NCI-H1436 treated with DMSO at 0.1 percent for 48 hours (cell line): ENCODE results near the gene ELL.
A peak's percentile ranks its signal among the peaks of the same experiment; 100 is the strongest.

Source experiments
- DNase-seq: peaks from one replicate; lab custom pipeline; 2025; lab: John Stamatoyannopoulos, UW

The ELL gene

DNA sequence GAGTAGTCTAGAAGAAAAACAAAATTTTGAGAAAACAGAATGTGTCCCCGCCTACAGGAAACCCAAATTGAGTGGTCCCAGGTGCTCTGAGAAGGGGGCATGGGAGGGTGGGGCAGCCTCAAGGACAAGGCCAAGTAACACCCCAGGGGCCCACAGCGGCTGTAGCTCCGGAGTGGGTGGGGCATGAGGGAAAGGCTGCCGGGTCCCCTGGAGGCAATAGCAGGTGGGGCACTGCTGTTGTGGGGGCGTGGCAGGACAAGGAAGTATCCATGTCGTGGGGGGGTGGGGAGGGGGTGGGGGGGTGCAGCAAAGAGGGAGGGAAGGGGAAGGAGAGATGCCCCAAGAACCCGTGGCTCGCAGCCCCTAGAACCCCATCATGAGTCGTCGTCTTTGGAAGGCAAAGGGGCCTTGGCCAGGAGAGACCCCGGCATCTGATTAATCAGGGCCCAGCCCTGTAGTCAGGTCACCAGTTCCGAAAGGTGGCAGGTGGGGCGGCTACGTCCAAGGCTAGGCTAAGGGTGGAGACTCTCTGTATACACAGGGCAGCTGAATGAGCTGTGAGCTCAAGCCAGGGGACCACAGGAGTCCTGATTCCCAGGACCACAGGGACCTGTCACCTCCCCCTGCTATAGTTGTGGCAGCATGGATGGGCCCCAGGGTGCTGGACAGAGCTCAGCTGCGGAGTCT, 76.5 kb downstream of the ELL start:
- DNase-seq, result no peak

DNA sequence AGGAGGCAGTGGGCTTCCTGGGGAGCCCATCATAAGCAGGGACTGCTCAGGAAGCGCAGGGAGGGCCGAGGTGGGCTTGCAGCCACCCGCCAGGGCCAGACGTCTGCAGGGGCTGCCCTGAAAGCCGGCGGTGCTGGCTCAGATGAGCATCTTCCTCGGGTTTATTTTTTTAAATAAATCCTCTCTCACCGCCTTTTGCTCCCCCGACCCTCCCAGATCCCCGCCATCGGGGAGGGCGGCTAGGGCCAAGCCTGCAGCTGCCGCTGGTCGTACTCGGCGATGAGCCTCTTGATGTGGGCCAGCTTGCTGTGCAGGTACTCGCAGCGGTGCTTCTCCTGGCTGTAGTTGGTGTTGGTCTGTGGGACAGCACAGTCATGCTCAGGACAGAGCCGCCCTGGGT, 77.4 kb downstream of the ELL start:
- DNase-seq, result no peak

DNA sequence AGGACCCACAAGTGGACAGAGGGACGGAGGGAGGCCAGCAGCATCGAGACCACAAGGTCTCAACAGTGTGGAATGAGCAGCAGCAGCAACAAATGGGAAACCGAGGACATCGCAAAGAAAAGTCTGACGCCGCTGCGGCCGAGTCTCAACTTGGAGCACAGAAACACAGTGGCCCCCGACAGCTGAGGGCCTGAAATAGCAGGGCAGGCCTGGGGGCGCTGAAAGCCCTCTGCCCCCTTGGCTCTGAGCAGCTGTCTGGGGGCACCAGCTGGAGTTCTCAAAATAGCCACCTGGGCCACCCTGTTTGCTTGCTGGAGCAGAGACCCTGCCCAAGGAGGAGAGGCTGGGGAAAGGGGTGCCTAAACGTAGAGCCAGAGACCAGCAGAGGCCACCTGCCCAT, 78.0 kb downstream of the ELL start:
- DNase-seq, result no peak

DNA sequence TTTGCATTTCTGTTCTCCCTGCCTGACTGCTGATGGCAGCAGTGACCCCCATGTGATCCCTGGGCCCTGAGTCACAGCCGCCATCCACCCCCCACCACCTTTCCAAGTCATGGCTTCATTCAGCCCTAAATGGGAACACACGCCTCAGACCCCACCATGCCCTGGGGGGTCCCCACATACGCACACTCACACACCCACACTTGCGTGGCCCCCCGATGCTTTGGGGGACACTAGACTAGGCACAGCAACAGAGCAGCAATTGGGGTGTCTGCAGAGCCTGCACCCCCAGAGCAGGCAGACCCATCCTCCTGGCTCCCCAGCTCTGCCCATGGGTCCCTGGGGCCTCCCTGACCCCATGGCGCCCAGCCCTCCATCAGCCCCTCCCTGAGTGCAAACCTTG, 78.5 kb downstream of the ELL start:
- DNase-seq, result no peak

DNA sequence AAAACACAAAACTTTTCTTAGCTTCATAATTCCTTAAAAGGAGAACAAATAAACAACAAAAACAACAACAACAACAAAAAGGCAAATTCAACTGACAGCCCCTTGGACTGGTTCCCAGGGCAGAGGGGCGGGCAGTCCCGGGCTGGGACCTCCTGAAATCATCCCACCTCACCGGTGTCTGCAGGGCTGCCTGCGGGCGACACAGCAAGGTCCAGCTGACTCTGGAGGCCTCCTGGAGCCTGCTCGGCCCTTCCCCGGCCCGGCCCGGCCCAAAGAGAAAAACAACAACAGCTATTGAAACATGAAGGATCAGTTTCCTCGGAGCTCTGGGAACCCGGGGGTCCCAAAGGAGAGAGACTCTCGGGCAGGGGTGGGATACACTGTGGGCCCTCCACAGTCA, 78.9 kb downstream of the ELL start:
- DNase-seq, result no peak

DNA sequence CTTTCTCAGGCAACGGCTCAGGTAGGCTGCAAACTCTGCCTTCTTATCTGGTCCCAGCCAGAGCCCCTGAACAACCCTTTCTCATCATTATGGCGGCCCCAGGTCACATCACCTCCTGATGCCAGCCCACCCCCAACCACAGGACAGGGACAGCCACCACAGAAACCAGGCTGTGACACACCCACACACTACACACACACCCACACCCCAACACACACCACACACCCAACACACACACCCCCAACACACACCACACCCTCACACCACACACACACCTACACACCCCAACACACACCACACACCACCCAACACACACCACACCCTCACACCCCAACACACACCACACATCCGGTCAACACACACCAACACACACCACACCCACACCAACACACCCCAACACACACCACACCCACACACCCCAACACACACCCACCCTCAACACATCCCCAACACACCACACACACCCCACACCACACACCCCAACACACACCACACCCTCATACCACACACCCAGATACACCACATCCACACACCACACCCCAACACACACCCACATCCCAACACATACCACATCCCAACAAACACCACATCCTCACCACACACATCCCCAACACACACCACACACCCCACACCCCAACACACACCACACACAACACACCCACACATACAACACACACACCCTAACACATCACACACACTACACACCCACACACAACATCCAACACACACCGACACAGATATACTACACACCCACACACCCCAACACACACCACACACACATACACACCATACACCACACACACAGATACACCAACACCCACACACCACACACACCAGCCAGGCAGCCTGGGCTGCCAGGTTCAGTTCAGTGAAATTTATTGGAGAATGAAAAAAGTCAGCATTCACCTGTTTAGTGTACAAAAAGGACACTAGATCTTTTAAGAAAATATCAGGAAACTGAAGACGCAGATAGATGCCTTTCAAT, 79.8 kb downstream of the ELL start:
- DNase-seq, result no peak

DNA sequence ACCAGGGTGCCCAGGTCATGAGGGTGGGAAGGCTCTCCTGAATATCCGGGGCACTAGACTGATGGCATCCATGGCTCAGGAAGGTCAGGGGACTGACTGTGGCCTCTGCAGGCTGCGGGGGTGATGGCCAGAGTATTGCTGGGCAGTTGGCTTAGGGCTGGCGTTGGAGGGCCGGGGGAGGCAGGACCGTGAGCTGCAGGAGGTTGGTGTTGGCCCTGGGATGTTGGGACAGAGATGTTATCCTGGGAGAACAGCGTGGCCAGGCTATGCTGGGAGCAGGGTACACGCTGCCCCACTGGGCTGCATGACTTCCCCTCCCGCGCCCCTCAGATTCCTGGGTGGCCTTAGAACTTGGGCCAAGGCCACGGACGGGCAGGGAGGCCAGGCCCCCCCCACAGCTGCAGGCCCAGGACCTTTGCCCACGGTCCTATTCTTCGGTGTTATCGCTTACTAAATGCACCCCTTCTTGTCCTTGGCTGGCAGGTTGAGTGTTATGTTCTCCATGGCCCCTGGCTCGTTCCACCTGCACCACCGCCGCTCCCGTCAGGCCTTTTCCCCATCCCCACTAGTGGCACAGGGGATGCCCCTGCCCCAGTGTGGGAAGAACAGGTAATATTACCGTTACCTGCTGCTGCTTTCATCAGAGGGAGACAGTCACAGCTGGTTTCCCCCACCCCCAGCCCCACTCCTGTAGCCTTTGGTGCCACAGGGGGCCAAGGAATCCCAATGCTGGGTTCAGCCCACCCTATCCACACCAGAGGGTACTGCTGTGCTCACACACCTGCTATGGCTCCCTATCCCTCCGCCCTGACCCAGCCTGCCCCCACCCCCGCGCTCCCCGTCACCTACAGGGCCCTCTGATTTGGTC, 80.7 kb downstream of the ELL start:
- no peak for DNase-seq

DNA sequence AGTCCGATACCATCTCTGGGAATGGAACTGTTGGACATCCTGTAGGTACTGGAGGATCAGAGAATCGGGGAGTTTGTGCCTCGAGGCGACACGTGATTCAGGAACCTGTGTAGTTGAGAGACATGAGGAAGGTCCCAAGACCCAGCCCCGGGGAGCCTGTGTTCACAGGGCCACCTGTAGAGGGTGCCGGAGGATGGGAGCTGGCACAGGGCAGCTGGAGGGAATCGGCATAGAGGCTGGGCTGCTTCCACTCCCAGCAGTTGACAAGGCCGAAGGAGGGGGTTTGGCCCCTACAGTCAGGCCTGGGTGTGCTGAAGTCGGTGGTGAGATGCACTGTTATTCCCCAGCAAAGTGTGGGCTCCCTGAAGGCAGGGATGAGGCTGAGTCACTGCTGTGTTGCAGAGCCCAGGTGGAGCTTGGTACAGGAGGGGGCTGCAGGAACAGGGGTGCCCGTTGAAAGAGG, 81.4 kb downstream of the ELL start:
- no peak for DNase-seq

DNA sequence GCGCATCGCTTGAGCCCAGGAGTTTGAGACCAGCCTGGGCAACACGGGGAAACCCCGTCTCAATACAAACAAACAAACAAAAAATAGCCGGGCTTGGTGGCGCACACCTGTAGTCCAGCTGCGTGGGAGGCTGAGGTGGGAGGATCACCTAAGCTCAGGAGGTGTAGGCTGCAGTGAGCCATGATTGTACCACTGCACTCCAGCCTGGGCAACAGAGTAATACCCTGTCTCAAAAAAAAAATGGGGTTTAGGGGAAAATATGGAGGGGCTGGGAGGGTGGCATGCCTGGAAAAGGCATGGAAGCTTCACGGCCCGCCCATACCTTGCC, 82.0 kb downstream of the ELL start:
- no peak for DNase-seq

DNA sequence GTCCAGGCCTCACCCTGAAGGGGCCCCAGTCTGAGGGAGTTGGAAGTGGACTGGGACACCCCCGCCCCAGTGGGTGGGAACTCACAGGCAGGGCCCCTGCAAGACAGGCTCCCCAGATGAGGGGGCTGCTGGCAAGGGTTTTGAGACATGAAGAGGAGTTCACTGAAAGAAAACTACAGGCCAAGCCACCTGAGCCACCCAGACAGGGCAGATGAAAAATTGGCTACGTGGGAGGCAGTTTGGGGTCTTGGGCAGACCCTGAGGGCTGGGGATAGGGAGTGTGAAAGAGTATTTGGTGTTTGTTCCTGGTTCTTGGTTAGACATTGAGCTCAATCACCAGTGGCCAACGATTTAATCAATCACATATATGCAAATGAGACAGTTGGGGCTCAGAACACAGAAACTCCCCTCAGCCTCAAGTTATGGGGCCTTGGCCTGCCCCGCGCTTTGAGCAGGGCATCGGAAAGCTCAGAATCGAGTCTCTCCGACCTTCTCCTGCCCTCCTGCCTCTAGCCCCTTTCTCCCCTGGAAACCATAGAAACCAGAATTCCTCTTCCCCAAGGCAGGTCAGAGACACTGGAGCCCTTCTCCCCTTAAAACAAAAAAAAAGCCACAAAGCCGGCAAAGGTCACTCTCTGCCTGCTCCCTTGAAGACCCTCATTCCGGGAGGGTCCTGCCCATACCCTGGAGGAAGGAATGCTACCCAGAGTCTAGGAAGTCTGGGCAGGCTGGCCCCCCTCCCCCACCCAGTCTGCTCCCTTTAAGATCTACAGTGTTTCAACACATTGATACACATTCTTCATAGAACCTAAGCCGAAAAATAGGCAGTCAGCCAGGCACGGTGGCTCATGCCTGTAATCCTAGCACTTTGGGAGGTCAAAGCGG, 82.6 kb downstream of the ELL start:
- no peak for DNase-seq

DNA sequence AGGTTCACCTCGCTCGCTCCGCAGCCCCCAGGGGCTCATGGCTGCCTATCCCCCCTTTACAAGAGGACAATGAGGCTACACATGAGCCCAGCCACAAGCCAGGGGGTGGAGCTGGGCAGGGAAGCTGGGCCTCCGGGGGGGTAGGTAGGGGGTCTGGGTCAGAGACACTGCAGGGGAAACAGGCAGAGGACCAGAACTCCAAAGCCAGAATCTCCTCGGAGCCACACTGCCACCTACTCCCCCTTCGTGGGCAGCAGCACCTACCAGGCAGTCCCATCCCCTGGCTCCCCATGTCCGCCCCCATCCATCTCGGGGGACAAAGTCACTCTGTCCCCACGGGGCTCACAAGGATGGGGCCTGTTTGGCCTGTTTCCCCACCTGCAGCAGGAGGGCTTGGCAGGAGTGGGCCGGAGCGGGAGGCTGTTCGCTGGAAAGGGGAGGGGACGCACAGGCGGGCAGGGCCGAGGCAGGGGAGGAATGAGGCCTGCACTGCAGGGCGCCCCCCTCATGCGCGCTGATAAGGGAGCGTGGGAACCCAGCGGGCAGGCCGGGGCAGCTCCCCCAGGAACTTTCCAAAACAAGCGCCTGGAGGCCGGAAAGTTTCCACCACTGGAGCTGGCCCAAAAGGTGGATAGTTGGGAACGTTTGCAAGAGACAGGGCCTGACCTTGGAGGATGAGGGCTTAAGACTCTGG, 83.4 kb downstream of the ELL start:
- DNase-seq, result no peak

DNA sequence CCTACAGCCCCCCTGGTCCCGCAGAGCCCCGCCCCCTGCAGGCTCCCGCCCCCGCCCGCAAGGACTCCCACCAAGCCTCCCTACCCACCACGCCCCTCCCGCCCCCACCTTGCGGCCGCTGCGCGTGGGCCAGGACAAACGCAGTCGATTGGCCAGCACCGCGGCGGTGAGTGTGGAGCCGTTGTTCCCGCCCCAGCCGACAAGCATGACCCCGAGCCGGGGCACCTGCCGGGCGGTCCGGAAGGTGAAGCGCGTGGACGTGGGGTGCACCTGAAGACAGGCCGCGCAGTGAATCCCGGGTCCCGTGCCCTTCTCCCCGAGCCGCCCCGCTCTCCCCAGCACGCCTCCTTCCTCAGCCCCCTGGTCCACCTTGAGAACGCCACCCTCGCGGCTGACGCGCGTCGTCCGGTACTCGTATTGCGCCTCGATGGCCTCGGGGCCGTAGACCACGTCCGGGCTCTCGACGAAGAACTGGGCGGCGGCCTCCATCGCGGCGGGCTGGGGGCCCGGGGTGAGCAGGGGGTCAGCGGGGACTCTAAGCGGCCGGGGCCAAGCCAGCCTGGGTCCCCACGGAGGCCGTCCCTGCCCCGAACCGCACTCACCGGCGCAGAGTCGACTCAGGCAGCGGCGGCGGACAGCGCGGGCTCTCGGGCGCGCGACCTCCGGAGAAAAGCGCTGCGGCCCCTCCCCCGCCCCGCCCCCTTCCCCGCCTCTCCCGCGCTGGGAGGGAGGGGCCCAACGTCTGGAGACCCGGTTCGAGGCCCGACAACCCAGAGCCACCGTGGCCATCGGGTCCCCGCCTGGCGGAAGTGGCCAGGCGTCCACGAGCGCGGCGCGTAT, 84.2 kb downstream of the ELL start, which contains the start of gene ISYNA1:
Gene ISYNA1, minus strand, starts transcription at position 643 of the 840 bp plus-strand sequence. Its CDS starts 154 bp downstream, at position 489.
- no peak for DNase-seq

DNA sequence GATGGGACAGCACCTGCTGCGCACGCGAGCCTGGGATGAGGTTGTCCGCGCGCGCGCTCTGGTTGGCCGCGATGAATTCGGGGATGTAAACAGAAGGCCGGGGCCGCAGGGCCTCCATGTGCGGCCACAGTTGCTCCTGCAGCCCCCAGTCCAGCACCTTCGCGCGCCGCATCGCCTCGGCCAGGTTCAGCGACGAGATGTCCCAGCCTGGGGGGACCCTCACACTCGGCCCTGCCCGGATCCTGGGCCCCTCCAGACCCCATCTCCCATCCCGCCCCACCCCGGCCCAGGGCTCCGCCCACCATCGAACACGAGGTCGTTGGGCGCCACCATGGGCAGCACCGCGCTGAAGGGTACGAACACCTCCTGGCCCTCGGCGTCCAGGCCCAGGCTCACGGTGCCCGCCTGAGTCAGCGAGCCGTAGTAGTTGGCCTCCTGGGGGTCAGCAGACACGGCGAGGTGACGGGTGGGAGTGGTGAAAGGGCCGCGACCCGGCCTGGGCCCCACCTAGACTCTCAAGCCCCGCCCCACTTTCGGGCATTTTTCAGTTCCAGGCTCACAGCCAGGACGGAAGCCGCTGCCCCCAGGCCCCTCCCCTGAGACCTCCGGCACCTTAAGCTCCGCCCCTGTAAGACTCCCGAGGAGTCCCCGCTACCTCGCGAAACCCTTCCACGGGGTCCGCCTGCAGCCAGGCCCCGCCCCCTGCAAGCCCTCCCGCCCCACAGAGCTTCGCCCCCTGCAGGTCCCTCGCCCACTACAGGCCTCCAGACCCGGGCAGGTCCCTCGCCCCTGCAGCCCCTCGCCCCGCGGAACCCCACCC, 85.0 kb downstream of the ELL start:
- DNase-seq, result peak; percentile 32

DNA sequence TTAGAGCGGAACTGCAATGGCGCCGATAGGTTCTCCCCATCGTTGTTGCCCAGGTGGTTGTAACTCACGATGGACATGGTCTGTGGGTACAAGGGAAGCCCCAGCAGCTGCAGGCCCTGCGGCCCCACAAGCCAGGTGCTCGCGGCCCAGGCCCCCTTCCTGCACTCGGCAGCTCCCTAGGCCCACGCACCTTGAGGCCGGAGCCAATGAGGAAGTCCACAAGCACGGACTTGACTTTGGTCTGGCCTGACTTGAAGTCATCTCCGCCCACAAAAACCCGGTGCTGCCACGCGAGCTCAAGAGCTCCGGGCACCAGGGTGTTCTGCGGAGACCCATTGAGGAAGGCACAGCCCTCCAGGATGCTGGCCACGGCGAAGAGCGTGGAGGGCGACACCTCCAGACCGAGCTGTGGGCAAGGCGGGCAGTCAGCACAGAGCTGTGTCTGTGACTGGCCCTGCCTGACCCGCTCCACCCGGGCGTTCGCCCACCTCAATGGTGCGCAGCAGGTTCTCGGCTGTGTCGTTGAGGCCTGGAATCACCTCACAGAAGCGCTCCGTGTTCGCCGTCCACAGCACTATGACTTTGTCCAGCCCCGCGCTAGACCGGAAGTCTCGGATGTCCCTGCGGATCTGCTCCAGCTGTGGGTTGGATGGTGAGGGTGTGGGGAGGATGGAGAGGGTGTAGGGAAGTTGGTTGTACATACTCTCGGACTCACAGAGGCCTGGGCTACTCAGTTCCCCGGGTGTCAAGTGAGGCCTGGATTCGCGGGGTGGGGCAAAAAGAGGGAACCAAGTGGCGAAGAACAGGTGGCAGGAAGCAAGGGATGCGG, 85.8 kb downstream of the ELL start:
- DNase-seq, result no peak

DNA sequence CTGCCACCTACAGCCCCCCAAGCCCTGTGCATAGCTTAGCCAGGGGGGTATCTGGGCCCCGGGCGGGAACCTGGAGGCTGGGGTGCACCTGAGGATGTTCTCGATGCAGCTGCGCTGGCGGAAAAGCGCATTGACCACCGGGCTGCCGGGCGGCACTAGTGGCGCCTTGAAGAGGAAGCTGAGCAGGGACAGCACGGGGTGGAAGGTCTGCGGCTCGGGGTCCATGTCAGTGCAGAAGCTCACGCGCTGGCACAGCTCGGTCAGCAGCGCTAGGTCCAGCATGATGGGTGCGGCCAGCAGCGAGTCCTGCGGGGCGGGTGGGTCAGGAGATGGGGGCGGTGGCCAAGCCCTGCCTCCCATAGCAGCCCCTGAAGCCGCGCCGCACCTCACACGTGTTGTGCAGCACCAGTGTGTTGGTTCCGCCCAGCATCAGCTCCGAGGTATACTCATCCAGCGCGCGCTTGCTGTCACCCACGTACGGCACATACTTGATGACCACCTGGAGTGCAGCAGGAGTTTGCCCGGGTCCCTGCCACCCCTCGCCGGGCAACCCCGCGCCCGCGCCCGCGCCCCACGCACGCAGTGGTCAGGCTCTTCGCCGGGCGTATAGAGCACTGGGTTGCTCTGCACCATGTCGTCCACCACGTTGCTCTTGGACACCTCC, 86.6 kb downstream of the ELL start:
- no peak for DNase-seq

DNA sequence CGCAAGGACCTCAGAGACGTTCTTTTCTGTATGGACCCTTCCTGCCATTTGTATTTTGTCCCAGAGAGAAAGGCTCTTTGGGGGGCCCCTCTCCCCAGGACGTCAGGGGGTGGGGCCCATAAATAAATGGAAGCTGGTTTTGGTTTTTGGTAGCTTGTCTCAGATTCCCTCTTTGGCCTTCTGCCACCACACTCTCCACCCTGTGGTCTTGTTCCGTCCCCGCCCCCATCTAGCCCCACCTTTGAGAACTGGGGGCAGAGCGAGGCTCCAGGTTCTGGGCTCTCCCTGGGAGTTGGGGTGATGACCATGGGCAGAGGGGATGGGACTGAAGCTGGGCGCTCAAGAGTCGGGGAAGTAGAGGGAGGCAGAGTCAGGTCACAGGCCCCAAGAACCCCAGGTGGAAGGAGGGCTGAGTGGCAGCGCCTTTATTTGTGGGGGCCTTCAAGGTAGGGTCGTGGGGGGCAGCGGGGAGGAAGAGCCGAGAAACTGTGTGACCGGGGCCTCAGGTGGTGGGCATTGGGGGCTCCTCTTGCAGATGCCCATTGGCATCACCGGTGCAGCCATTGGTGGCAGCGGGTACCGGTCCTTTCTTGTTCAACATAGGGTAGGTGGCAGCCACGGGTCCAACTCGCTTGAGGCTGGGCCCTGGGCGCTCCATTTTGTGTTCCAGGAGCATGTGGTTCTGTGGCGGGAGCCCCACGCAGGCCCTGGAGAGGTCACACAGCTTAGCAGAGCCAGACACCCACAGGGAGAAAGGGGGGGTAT, 87.3 kb downstream of the ELL start:
- no peak for DNase-seq
